GM18511 (cell line): Measurements from ENCODE around the gene PANK2.
"Not testable (repeated sequence)": the region's sequence is repeated elsewhere in the genome, so short reads cannot be mapped to it uniquely, and the experiment has no call there.

ENCODE experiments used
- ATAC-seq: cut with Tn5 transposase; IDR thresholded peaks from one replicate; pipeline ENCODE4 v1.9.1; 2021; ENCODE audit warnings: mild to moderate bottlenecking, moderate library complexity; ENCODE audit not compliant: unreplicated experiment

The PANK2 gene

GRCh38 chr20:3925113-3925695, 36.0 kb downstream of the PANK2 start:
- ATAC-seq: no peak

DNA sequence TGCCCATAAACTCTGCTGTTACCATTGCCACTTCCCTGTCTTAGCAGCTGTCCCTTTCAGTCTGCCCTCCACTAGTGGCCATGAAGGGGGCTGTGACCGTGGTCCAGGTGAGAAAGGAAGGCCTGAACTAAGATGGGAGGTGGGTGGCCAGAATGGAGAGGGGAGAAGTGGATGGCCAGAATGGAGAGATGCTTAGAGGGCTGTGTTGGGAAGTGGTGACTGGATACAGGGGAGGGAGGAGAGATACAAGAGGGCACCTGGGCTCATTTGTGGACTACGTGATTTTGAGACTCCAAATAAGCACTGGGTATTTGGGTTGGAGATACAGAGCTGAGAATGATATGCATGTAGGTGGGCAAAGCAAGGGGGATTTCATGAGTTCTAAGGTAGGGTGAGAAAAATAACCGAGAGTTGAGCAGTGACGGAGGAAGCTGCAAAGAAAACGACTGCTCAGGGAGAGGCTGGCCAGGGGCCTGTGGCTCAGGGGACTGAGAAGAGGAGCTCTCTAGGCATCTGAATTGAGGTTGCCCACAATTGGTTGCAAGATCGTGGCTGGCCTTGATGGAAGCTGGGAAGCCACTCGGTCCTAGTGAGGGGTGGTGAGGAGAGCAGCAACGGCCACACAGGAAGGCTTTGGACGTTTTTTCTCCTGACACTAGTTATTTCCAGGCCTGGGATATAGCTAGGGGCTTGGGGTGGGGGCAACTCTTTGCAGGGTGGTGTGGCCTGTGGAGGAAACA, 36.9 kb downstream of the PANK2 start:
- ATAC-seq: no peak

DNA sequence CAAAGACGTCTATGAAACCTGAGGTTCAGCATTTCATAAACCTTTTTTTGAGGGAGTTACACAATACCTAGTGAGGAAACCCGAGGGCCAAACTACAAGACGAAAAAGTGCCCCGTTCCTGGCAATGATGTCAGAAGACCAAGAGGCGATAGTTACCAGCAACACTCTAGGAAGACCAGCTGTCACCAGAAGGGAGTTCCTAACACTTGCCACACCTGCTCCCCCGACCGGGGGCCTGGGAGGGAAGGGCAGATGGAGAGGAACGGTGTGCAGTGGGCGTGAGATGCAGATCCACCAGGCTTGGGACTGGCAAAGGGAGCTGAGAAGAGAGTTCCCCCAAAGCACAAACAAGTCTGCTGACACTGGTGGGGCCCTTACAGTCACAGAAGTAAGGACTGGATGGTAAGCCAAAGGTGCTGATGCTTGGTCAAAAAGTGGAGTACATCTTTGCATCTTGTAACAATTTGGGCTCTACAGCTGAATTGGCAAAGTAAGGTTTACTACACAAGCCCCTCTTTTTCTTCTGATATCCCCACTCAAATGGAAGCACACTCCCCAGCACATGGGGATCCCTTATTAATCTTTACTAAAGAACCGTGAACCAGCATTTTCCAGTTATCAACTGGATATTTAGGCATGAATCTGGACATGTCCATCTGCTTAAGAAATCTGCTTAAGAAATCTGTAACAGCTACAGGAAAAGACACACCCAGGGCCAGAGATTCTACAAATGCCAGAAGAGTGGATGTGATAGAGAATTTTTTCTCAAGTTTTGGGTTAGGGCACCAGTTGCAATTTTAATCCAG, 38.5 kb downstream of the PANK2 start:
- ATAC-seq: no peak

- ATAC-seq: no peak
Observed at GRCh38 chr20:3929713-3930060, 40.5 kb downstream of the PANK2 start.

- no peak for ATAC-seq
Observed at GRCh38 chr20:3930265-3931206, 41.3 kb downstream of the PANK2 start.

DNA sequence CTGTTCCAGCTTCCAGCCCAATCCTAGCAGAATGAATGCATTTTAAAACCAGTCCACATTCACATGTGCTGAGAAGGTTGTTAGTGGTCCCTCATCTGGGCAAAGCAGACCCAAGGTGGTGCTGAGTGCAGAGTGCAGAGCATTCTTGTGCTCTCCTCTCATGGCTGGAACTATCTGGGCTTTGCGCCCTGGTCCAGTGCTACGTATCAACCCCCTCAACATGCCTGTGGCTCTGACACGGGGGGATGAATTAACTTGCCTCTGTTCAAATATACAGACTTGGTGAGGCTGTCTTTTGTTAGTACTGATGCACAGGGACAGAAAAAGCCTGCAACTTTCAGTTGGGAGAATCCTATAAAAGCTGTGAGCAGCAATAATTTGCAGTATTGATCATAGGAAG, 42.5 kb downstream of the PANK2 start:
- ATAC-seq: no peak

DNA sequence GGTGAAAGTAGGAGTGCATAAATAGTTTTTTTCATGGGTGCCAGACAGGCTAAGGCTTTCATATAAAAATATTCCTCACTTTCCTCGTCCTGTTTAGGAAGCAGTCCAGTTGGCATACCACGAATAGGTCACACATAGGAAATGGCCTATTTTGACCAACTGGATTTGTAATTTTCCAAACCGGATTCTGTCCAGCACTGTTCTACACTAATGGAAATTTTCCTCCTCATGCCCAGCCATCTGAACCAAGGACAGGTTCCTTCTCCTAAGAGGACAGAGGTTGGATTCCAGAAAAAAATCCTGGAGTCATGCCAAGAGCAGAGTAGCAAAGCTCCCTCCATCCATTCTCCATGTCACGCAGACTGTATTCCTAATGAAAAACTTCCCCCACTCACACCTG, 43.1 kb downstream of the PANK2 start:
- ATAC-seq: no peak

DNA sequence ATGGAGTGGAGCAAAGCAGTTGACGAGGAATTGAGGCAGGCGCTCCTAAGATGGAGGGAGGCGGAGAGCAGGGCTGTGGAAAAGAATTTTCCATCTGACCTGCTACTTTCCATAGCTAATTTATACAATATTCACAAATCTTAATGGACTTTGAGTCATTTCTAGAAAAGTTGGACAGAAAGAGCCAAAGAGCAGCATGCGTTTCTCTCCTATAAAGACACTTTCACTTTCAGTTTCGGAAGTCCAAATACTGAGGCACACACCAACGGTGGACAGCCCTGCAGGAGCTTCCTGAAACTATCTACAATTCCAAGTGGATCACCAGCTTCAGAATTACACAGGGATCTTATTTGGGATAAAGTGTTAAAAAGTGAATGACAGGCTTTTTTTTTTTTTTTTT, 43.5 kb downstream of the PANK2 start:
- ATAC-seq: no peak

DNA sequence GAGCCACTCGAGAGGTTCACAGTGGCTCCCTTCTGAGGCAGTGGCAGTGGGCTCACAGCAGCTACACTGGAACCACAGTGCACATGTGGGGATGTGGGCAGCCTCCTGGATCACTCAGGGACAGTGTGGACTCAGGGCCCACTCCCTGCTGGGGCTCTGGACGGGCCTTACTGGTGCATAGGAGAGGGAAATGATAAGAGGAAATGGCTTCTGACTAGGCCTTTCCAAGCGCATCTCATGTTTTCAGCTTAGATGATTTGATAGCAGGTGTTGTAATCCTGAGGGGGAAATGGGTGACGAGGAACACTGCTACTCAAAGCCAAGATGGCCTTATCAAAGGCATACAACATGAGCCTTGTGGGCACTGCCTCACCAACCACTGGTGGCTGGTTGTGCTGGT, 44.0 kb downstream of the PANK2 start:
- no peak for ATAC-seq

DNA sequence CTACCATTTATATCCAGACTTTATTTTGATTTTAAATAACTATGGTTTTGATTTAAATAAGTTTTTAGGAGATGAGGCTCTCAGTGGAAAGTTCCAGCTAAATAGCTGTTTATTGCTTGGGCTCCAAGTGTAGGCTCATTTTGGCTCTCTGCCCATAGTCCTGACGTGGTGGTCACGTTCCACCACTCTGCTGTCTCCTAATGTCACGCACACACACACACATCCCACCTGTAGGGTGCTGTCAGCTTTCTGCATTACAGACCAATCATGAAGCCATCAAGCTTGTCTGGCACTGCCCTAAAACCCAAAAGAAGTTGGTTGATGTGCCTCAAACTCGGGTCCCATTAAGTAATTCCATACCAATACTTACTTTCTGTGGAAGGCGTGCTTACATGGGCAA, 45.4 kb downstream of the PANK2 start:
- no peak for ATAC-seq

DNA sequence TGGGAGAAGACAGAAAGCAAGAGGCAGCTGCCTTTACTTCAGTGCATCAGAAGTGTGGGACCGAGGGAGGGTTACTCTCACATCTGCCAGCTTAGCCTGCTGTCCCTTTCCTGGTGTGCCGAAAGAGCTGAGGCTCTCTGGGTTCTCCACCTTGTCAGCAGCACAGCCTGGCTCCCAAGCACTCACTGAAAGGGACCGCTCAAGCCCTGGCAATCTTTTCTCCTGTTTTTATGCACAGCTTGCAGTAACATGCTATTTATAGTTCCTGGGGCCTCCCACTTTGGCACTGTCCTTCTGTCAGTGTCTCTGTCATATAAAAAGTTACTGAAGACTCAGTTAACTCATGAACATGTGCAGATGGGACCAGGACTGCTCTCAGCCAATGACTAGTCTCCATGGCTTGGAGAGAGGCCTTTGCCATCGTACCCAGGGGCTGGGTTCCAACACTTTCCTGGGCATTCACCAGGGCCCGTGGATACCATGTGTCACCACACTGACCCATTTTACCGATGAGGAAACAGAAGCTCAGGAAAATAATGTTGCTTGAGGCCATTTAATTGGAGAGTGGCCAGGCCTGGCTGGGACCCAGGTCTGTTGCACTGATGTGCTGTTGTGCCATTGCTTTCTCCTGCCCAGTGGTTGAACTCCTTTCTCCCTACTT, 46.2 kb downstream of the PANK2 start:
- ATAC-seq: no peak

GRCh38 chr20:3935956-3936340, 46.8 kb downstream of the PANK2 start:
- ATAC-seq: no peak

GRCh38 chr20:3937618-3938017, 48.4 kb downstream of the PANK2 start:
- no peak for ATAC-seq

DNA sequence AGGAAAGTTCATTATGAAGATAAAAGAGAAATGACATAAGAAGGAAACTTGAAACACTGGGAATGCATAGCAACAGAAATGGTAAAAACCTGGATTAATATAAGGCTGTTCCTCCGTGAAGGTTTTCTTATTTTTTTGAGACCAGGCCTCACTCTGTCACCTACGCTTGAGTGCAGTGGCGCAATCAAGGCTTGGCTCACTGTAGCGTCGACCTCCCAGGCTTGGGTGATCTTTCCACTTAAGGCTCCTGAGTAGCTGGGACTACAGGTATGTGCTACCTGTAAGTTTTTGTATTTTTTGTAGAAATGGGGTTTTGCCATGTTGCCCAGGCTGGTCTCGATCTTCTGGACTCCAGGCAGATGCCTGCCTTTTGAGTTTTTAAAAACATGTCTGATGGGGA, 51.7 kb downstream of the PANK2 start:
- no peak for ATAC-seq

DNA sequence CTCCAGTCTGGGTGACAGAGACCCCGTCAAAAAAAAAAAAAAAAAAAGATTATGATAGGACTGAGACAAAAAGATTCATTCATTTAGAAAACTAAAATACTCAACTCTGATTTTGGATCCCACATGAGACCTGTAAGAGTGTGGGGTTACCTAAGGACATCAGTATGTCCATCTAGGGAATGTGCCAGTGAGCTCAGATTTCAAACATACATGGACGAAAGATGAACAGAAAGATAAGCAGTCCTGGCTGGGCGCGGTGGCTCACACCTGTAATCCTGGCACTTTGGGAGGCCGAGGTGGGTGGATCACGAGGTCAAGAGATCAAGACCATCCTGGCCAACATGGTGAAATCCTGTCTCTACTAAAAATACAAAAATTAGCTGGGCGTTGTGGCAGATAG, 57.5 kb downstream of the PANK2 start:
- ATAC-seq: not testable (repeated sequence)

DNA sequence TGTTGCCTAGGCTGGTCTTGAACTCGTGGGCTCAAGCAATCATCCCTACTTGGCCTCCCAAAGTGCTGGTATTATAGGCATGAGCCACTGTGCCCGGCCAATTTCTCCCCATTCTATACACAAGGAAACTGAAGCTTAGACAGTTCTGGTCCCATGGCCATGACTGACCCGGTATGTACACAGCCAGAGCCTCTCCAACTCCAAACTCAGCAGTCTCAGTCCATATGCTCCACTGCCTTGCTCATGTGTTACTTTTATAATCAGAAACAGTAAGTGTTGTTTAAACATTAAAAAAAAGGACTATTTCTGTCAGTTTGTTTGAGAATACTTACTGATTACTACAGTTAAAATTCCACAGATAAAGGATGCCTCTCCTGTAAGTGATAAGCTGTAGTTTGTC, 75.5 kb downstream of the PANK2 start:
- no peak for ATAC-seq

- no peak for ATAC-seq
Observed at GRCh38 chr20:3966571-3966970, 77.4 kb downstream of the PANK2 start.

DNA sequence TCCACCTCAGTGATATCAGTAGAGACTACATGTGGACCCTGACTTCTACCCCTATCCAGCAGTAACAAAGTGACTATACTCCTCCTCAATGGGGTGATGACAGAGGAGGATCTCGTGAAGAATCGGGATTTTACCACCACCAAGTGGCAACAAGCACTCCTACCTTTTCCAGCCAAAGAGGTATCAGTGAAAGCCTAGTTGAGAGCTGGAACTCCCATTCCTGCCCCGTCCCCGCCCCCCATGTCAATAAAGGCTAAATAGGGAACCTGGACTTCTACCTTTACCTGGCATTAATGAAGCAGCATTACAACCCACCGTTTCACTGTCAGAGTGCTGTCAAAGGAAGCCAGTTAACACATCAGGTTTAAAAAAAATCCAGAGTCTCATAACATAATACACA, 80.8 kb downstream of the PANK2 start:
- ATAC-seq: no peak

- ATAC-seq: no peak
Observed at GRCh38 chr20:3971145-3971544, 82.0 kb downstream of the PANK2 start.

DNA sequence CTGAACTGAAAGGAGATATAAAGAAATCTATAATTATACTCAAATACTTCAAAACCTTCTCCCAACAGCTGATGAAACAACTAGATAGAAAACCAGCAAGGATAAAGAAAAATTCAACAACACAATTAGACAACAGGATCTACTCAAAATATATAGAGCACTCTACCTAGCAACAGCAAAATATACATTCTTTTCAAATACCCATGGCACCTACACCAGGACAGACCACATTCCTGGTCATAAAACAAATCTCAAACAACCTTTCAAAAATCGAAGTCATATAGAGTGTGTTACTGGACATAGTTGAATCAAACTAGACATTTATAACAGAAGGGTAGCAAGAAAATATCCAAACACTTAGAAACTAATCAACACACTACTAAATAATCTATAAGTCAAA, 83.0 kb downstream of the PANK2 start:
- ATAC-seq: no peak

DNA sequence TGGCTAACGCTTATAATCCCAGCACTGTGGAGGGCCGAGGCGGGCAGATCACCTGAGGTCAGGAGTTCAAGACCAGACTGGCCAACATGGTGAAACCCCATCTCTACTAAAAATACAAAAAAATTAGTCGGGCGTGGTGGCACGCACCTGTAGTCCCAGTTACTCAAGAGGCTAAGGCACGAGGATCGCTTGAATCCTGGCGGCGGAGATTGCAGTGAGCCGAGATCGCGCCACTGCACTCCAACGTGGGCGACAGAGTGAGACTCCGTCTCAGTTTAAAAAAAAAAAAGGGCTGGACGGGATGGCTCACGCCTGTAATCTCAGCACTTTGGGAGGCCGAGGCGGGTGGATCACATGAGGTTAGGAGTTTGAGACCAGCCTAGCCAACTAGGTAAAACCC, 83.4 kb downstream of the PANK2 start:
- ATAC-seq: not testable (repeated sequence)
